UCSD-AML1 (cell line): Measurements from ENCODE around the gene COX10.

Source experiments
- DNase-seq: peaks from one replicate; lab custom pipeline; 2025; ENCODE audit not compliant: unreplicated experiment; lab: John Stamatoyannopoulos, UW

COX10 gene

GRCh38 chr17:14245002-14245401, 175.7 kb downstream of the COX10 start:
- no peak for DNase-seq

- no peak for DNase-seq
Observed at GRCh38 chr17:14245629-14246028, 176.3 kb downstream of the COX10 start.
